Activated CD4-positive, alpha-beta memory T cell treated with anti-CD3 and anti-CD28 coated beads for 36 hours (primary cell): ENCODE data around the gene REM1. TPM values are rescaled to one million over a fixed set of nuclear protein-coding genes. Genes with fewer than 3 reads are reported as not detected.
"Not testable (repeated sequence)": the region's sequence is repeated elsewhere in the genome, so short reads cannot be mapped to it uniquely, and the experiment has no call there.

Experiments used
- CTCF ChIA-PET: fragments of 350-600 bp; sonication (Branson Sonifier 250); formaldehyde crosslinking; loops from one replicate; lab custom pipeline; 2021; ENCODE audit warnings: antibody characterized with exemption, inconsistent platforms; lab: Charles Lee
- POLR2A ChIA-PET: fragments of 350-600 bp; sonication (Branson Sonifier 250); formaldehyde crosslinking; loops from one replicate; lab custom pipeline; 2021; ENCODE audit warnings: antibody characterized with exemption; lab: Charles Lee
- DNase-seq: peaks from one replicate; pipeline ENCODE4 v3.0.0-alpha.2; 2020
- H3K27ac Mint-ChIP-seq: one replicate; pipeline ENCODE4 v1.8.0; 2021; ENCODE audit warnings: mixed read lengths
- H3K27me3 Mint-ChIP-seq: one replicate; pipeline ENCODE4 v1.8.0; 2021; ENCODE audit warnings: mixed read lengths
- H3K36me3 Mint-ChIP-seq: one replicate; pipeline ENCODE4 v1.8.0; 2021; ENCODE audit warnings: mixed read lengths
- H3K4me1 Mint-ChIP-seq: one replicate; pipeline ENCODE4 v1.8.0; 2021; ENCODE audit warnings: low read depth, mixed read lengths
- H3K4me3 Mint-ChIP-seq: one replicate; pipeline ENCODE4 v1.8.0; 2021; ENCODE audit warnings: mild to moderate bottlenecking, mixed read lengths
- H3K9me3 Mint-ChIP-seq: one replicate; pipeline ENCODE4 v1.8.0; 2021; ENCODE audit warnings: mixed read lengths
- intact Hi-C: fragments of 100-400 bp; cut with micrococcal nuclease; formaldehyde crosslinking; loops from one replicate; pipeline ENCODE4 v1.15.1; 2023
- total RNA-seq, 2 experiments: library from RNA; stranded (reverse); gene quantifications; one replicate each; pipeline ENCODE4 v1.2.3, GENCODE V29; 2021

REM1 gene
- total RNA-seq, 2 experiments from 2014 or later, result not detected

DNA sequence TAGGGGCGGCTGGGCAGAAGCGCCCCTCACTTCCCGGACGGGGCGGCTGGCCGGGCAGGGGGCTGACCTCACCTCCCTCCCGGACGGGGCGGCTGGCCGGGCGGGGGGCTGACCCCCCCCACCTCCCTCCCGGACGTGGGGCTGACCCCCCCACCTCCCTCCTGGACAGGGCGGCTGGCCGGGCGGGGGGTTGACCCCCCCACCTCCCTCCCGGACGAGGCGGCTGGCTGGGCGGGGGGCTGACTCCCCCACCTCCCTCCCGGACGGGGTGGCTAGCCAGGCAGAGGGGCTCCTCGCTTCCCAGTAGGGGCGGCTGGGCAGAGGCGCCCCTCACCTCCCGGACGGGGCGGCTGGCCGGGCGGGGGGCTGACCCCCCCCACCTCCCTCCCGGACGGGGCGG lies 4.1 kb upstream of the REM1 start:
- peaks cover 19% of the 10 kb centered on the region for H3K27me3 Mint-ChIP-seq
- DNase-seq, POLR2A ChIA-PET, H3K36me3 Mint-ChIP-seq, CTCF ChIA-PET, H3K9me3 Mint-ChIP-seq, H3K4me3 Mint-ChIP-seq, H3K27ac Mint-ChIP-seq, intact Hi-C loops: not testable (repeated sequence)
- peaks cover 10% of the 10 kb centered on the region for H3K4me1 Mint-ChIP-seq

DNA sequence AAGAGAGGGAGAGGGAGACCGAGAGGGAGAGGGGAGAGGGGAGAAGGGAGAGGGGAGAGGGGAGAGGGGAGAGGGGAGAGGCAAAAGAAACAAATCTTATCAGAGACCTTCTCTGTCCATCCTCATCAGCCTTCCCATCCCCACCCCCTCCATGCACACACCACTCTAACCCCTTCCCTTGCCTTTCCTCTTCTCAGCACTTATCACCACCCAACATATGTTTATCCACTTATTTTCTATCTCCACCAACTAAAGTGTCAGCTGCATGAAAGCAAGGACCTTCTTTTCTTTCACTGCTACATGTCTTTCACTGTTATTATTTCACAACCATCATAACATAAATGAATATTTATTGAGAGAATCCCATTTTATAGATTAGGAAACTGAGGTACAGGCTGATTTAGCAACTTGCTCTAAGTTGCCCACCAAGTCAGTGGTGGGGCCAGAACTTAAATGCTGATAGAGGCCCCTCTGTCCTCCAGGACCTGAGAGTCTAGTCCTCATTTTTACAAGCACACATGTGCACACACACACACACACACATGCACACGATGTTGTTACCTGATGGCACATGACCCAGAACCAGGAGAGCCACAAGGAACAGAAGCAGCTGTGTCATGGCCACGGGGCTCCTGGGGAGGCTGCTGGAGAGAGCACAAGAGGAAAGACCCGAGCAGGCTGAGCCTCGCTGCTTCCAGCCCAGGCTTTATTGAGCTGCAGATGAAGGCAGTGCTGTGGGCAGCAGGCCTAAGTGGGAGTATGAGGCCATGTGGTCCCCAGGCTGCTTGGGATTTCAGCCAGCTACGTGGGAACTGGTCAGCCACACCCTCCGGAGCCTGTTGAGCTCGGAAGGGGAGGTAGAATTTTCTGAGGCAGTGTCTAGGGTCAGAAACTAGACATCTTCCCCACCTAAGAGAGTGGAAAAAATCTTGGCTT lies 2.4 kb upstream of the REM1 start:
- H3K27ac Mint-ChIP-seq, result no peak overlapping the region
- peaks cover 10% of the 10 kb centered on the region for H3K4me1 Mint-ChIP-seq
- H3K9me3 Mint-ChIP-seq, result no peaks in the 10 kb centered on the region
- peaks cover 35% of the 10 kb centered on the region for H3K27me3 Mint-ChIP-seq
- H3K4me3 Mint-ChIP-seq, result no peak overlapping the region
- POLR2A ChIA-PET, result interaction anchor here (0.5 kb wide), 1 partner anchor 83 kb away, joined by 5 read pairs; no protein-coding TSS in a partner anchor
- CTCF ChIA-PET, result interaction anchor here (1.1 to 3.4 kb wide), 2 partner anchors 12 to 30 kb away, joined by 4 to 20 read pairs; no protein-coding TSS in a partner anchor
- DNase-seq, result no peak
- H3K36me3 Mint-ChIP-seq, result no peaks in the 10 kb centered on the region
- intact Hi-C loops, result no loop called here

DNA sequence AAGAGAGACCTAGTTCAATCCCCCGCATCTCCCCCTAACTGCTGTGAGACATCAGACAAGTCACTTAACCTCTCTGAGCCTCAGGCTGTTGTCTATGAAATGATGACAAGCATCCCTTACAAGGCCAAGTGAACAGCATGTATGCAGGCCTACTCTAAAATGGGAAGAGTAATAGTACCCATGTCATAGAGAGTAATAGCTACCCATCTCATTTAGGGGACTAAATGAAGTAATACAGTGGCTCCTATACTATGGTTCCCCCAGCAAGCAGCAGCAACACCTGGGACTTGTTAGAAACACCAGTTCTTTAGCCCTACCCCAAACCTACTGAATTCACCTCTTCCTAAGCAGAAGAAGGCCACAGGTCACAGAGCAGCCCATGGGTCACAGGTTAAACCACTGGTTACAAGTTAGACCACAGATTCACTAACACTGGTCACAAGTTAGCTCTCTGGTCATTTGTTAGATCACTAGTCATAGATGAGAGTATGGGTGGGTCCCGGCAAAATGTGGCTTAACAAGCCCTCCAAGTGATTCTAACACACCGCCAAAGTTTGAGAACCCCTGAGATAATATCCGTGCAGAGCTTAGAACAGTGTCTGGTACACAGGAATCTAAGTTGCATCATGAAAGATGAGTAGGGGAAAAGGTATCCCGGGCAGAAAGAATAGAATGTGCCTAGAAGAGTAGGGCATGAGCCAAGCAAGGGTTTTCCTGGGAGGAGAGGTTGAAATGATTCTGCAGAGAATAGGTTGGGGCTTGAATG lies 1.6 kb upstream of the REM1 start:
- Mint-ChIP-seq H3K4me1 (peaks cover 10% of the 10 kb centered on the region), H3K27ac (no peak overlapping the region)
- CTCF ChIA-PET, result interaction anchor here (1.1 to 3.4 kb wide), 2 partner anchors 12 to 29 kb away, joined by 4 to 20 read pairs; no protein-coding TSS in a partner anchor

GRCh38 chr20:31474097-31474436 lies 1.0 kb upstream of the REM1 start:
- Mint-ChIP-seq H3K27ac (no peak overlapping the region), H3K9me3 (no peaks in the 10 kb centered on the region), H3K4me1 (peaks cover 10% of the 10 kb centered on the region), H3K4me3 (no peak overlapping the region), H3K27me3 (peaks cover 32% of the 10 kb centered on the region), H3K36me3 (no peaks in the 10 kb centered on the region)
- POLR2A ChIA-PET, result no interaction called here
- intact Hi-C loops, result no loop called here
- CTCF ChIA-PET, result interaction anchor here (1.1 to 3.4 kb wide), 2 partner anchors 13 to 29 kb away, joined by 4 to 20 read pairs; no protein-coding TSS in a partner anchor
- no peak for DNase-seq

More for the DNA sequence above, 1.6 kb upstream of the REM1 start:
- intact Hi-C loops, result no loop called here
- Mint-ChIP-seq H3K27me3 (peaks cover 32% of the 10 kb centered on the region), H3K36me3 (no peaks in the 10 kb centered on the region), H3K4me3 (no peak overlapping the region), H3K9me3 (no peaks in the 10 kb centered on the region)
- POLR2A ChIA-PET, result no interaction called here
- DNase-seq, result no peak

DNA sequence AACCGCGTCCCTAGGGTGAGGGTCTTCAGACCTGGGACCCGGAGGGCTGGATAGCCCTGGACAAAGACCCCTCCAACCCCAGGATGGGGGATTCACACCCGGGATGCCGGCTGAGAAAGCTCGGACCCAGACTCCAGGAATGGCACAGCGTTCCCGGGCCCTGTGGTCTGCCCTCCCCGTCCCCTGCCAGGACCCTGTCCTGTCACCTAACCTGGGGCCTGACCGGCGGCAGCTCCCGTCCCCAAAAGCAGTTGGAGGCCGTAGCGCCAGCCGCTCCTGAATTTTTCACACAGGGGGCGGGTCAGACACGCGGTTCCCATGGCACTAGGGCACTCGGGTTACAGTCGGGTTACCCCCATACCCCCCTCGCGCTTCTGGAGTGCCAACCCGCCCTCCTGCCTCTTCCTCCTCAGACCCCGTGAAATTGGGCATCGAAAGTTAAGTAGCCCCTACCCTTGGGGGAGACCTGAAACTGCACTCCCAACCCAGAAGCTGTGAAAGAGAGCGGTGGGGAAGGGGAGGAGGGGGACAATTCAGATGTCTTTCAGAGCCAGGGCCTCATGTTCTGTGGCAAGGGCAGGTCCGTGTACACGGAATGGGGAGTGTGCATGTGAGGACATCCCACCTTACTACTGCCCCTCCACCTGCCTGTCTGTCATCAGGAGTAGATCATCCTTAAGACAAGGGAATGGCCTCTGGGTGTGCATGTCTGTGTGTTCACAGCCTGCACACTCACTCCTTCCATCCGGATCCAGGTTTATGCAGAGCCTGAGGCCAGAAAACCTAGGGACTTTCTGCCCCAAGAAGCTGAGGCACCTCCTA lies 595 bp downstream of the REM1 start:
- intact Hi-C loops, result no loop called here
- no peak for DNase-seq
- no peak overlapping the region for H3K27ac Mint-ChIP-seq
- ChIA-PET CTCF (interaction anchor here (3.4 kb wide), 1 partner anchor 27 kb away, joined by 20 read pairs; no protein-coding TSS in a partner anchor), POLR2A (no interaction called here)
- no peaks in the 10 kb centered on the region for H3K9me3 Mint-ChIP-seq
- H3K36me3 Mint-ChIP-seq, result no peaks in the 10 kb centered on the region
- H3K4me1 Mint-ChIP-seq, result peaks cover 10% of the 10 kb centered on the region
- H3K4me3 Mint-ChIP-seq, result no peak overlapping the region
- peaks cover 32% of the 10 kb centered on the region for H3K27me3 Mint-ChIP-seq

GRCh38 chr20:31476294-31476585 lies 1.2 kb downstream of the REM1 start:
- intact Hi-C loops, result no loop called here
- Mint-ChIP-seq H3K36me3 (no peaks in the 10 kb centered on the region), H3K27ac (no peak overlapping the region), H3K27me3 (peaks cover 32% of the 10 kb centered on the region), H3K4me3 (no peak overlapping the region), H3K4me1 (peaks cover 10% of the 10 kb centered on the region), H3K9me3 (no peaks in the 10 kb centered on the region)
- POLR2A ChIA-PET, result no interaction called here
- no peak for DNase-seq
- CTCF ChIA-PET, result interaction anchor here (3.4 kb wide), 1 partner anchor 27 kb away, joined by 20 read pairs; no protein-coding TSS in a partner anchor

DNA sequence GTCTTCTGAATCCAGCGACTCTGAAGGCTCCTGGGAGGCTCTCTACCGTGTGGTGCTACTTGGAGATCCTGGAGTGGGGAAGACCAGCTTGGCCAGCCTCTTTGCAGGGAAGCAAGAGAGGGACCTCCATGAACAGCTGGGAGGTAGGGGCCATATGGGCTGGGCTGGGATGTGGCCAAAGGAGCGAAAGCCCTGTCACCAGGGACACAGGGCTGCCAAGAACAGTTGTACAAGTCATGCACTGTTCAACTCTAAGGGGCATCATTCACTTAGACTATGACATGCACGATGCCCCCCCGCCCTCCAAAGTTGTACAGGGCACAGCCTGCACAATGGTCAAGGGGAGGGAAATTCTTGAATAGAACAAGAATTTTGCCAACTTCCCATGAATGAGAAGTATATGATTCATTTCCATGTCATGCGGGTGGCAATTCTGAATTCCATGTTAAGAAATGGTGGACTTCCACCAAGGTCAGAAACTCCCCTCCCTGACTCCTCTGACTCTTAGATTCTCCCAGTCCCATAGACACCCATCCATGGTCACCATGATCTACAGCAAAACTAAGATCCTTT lies 1.6 kb downstream of the REM1 start:
- DNase-seq, result no peak
- ChIA-PET CTCF (no interaction called here), POLR2A (no interaction called here)
- Mint-ChIP-seq H3K4me3 (no peak overlapping the region), H3K9me3 (no peaks in the 10 kb centered on the region), H3K27ac (no peak overlapping the region), H3K4me1 (peaks cover 10% of the 10 kb centered on the region), H3K27me3 (peaks cover 32% of the 10 kb centered on the region), H3K36me3 (no peaks in the 10 kb centered on the region)
- intact Hi-C loops, result no loop called here

DNA sequence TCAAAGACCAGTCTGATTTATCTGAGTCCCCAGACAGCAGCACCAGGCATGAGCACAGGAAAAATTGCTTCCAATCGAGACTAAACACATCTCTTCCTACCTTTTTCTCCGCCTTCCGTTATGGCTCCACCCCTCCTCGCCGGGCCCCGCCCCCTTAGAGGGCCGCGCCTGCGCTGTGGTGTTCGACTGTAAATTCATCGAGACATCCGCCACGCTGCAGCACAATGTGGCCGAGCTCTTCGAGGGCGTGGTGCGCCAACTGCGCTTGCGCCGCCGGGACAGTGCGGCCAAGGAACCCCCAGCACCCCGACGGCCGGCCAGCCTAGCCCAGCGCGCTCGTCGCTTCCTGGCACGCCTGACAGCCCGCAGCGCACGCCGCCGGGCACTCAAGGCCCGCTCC lies 8.9 kb downstream of the REM1 start:
- Mint-ChIP-seq H3K9me3 (no peaks in the 10 kb centered on the region), H3K36me3 (no peaks in the 10 kb centered on the region), H3K27me3 (peaks cover 18% of the 10 kb centered on the region), H3K4me3 (no peak overlapping the region), H3K4me1 (no peaks in the 10 kb centered on the region), H3K27ac (no peak overlapping the region)
- peak; percentile 28 for DNase-seq
- POLR2A ChIA-PET, result no interaction called here
- intact Hi-C loops, result no loop called here
- CTCF ChIA-PET, result interaction anchor here (1.0 to 2.5 kb wide), 2 partner anchors 19 to 129 kb away, joined by 3 to 13 read pairs; no protein-coding TSS in a partner anchor

GRCh38 chr20:31485450-31486339 lies 10.6 kb downstream of the REM1 start:
- no peak overlapping the region for H3K4me3 Mint-ChIP-seq
- ChIA-PET POLR2A (no interaction called here), CTCF (interaction anchor here (0.6 to 2.1 kb wide), 4 partner anchors 17 to 127 kb away, joined by 3 to 11 read pairs (median 6); no protein-coding TSS in a partner anchor)
- H3K27me3 Mint-ChIP-seq, result peaks cover 18% of the 10 kb centered on the region
- no peaks in the 10 kb centered on the region for H3K9me3 Mint-ChIP-seq
- intact Hi-C loops, result no loop called here
- DNase-seq, result peak; percentile 24
- no peaks in the 10 kb centered on the region for H3K4me1 Mint-ChIP-seq
- no peaks in the 10 kb centered on the region for H3K36me3 Mint-ChIP-seq
- no peak overlapping the region for H3K27ac Mint-ChIP-seq

GRCh38 chr20:31488115-31488514 lies 13.0 kb downstream of the REM1 start:
- ChIA-PET POLR2A (no interaction called here), CTCF (interaction anchor here (0.6 to 4.0 kb wide), 2 partner anchors 15 to 617 kb away, joined by 3 to 18 read pairs; no protein-coding TSS in a partner anchor)
- H3K27me3 Mint-ChIP-seq, result peaks cover 18% of the 10 kb centered on the region
- H3K9me3 Mint-ChIP-seq, result no peaks in the 10 kb centered on the region
- intact Hi-C loops, result no loop called here
- no peaks in the 10 kb centered on the region for H3K4me1 Mint-ChIP-seq
- no peak overlapping the region for H3K4me3 Mint-ChIP-seq
- no peaks in the 10 kb centered on the region for H3K36me3 Mint-ChIP-seq
- no peak overlapping the region for H3K27ac Mint-ChIP-seq
- DNase-seq, result no peak
